HepG2 (cell line): ENCODE results near the gene MTREX. TPM values are rescaled to one million over a fixed set of nuclear protein-coding genes. Genes with fewer than 3 reads are reported as not detected.
A peak's percentile ranks its signal among the peaks of the same experiment; 100 is the strongest.

Experiments used
- ATAC-seq: fragments of 200-7000 bp; cut with Tn5 transposase; 3 replicates; pipeline ENCODE4 v1.9.1; 2020; ENCODE audit warnings: mild to moderate bottlenecking, moderate library complexity
- BruUV-seq: library from RNA; stranded (reverse); fragments of 400-500 nt; replicated peaks from 2 replicates; lab custom pipeline; 2021; lab: Mats Ljungman, UMichigan
- CTCF ChIA-PET: fragments of 300-600 bp; formaldehyde crosslinking; extraction: SDS; loops from one replicate; lab custom pipeline; 2021; ENCODE audit warnings: low total read pairs, inconsistent platforms, low intra/inter-chr PET ratio; lab: Yijun Ruan, JAX
- POLR2A ChIA-PET: fragments of 350-600 bp; sonication (Branson Sonifier 250); formaldehyde crosslinking; loops from one replicate; lab custom pipeline; 2020; ENCODE audit warnings: antibody characterized with exemption, inconsistent platforms; lab: Yijun Ruan, JAX
- DNase-seq: peaks from one replicate; pipeline ENCODE4 v3.0.0-alpha.2; 2015; ENCODE audit warnings: low spot score
- FAIRE-seq: peaks from 3 replicates; lab custom pipeline; 2011; peaks lifted over from hg19 to GRCh38; lab: Jason Lieb, UNC
- H2AFZ ChIP-seq: one replicate; pipeline ENCODE4 v1.6.1; 2011; ENCODE audit warnings: low read length, inconsistent platforms
- H3K27ac ChIP-seq: fragments of 300-600 bp; 3 replicates; pipeline ENCODE4 v1.8.0; 2011; ENCODE audit warnings: mixed run types, mild to moderate bottlenecking, mixed read lengths, low read length, inconsistent platforms; ENCODE audit not compliant: insufficient read depth; ENCODE audit errors: extremely low read length
- H3K27me3 ChIP-seq, 2 experiments: fragments of 200-600 bp in 1 of 2; 2 replicates in 1 of 2; 3 replicates in 1 of 2; pipeline versions ENCODE4 v1.6.0 to v1.8.0; 2011; ENCODE audit warnings: low read length in 2 of 2, mild to moderate bottlenecking in 2 of 2, moderate library complexity in 2 of 2, inconsistent platforms in 1 of 2; ENCODE audit not compliant: insufficient read depth in 2 of 2, control insufficient read depth in 1 of 2
- H3K36me3 ChIP-seq, 2 experiments: fragments of 200-600 bp in 1 of 2; replicated peaks in 1 of 2; 2 replicates in 1 of 2; 3 replicates in 1 of 2; pipeline versions ENCODE4 v1.5.1 to v1.8.0; 2011; ENCODE audit warnings: low read length in 2 of 2, inconsistent platforms in 1 of 2; ENCODE audit not compliant: insufficient read depth in 2 of 2, control insufficient read depth in 1 of 2
- H3K4me1 ChIP-seq: 2 replicates; pipeline ENCODE4 v1.5.1; 2012; ENCODE audit warnings: low read length, inconsistent platforms; ENCODE audit not compliant: insufficient read depth
- H3K4me2 ChIP-seq: 2 replicates; pipeline ENCODE4 v1.6.0; 2011; ENCODE audit warnings: low read depth, low read length, inconsistent platforms
- H3K4me3 ChIP-seq, 3 experiments: fragments of 200-600 bp in 1 of 3; sonication (generic), shearing (Covaris generic) in 1 of 3; replicated peaks in 1 of 3; 2 replicates each; pipeline ENCODE4 v1.5.1; 2011 to 2016; ENCODE audit warnings: low read length in 3 of 3, inconsistent platforms in 2 of 3, low read depth in 2 of 3, mild to moderate bottlenecking in 2 of 3, control low read depth in 1 of 3, mixed read lengths in 1 of 3; ENCODE audit not compliant: insufficient read depth in 1 of 3
- H3K79me2 ChIP-seq: one replicate; pipeline ENCODE4 v1.6.1; 2011; ENCODE audit warnings: low read length, inconsistent platforms; ENCODE audit not compliant: insufficient read depth
- H3K9ac ChIP-seq: 2 replicates; pipeline ENCODE4 v1.6.0; 2011; ENCODE audit warnings: mild to moderate bottlenecking, low read depth, low read length, inconsistent platforms; ENCODE audit not compliant: insufficient read depth
- H3K9me3 ChIP-seq: 2 replicates; pipeline ENCODE4 v1.5.1; 2012; ENCODE audit warnings: mild to moderate bottlenecking, low read length
- H4K20me1 ChIP-seq: 2 replicates; pipeline ENCODE4 v1.6.0; 2011; ENCODE audit warnings: inconsistent platforms, mild to moderate bottlenecking, low read length, moderate library complexity; ENCODE audit not compliant: insufficient read depth
- KDM1A ChIP-seq: IDR thresholded peaks from 2 replicates; pipeline ENCODE4 v1.6.1; 2016; ENCODE audit warnings: missing compliant biosample characterization
- MTA3 ChIP-seq: sonication (generic); formaldehyde crosslinking; IDR thresholded peaks from 2 replicates; pipeline ENCODE4 v1.4.0; 2020; ENCODE audit warnings: missing genetic modification reagents
- MTERF4 ChIP-seq: sonication (generic); formaldehyde crosslinking; IDR thresholded peaks from 2 replicates; pipeline ENCODE4 v1.8.0; 2023; ENCODE audit warnings: mild to moderate bottlenecking, missing genetic modification reagents
- NFIC ChIP-seq: IDR thresholded peaks from 2 replicates; pipeline ENCODE4 v1.6.1; 2012; ENCODE audit warnings: mild to moderate bottlenecking, low read length, inconsistent platforms
- NKX3-1 ChIP-seq: sonication (generic); formaldehyde crosslinking; IDR thresholded peaks from 2 replicates; pipeline ENCODE4 v1.5.0; 2020; ENCODE audit warnings: missing genetic modification reagents
- NRL ChIP-seq: sonication (generic); formaldehyde crosslinking; IDR thresholded peaks from 2 replicates; pipeline ENCODE4 v1.5.0; 2020; ENCODE audit warnings: missing genetic modification reagents, mild to moderate bottlenecking, moderate library complexity, borderline replicate concordance
- RFXANK ChIP-seq: IDR thresholded peaks from 2 replicates; pipeline ENCODE4 v1.6.1; 2016
- ZBTB7B ChIP-seq: sonication (generic); formaldehyde crosslinking; IDR thresholded peaks from 2 replicates; pipeline ENCODE4 v1.4.0; 2020; ENCODE audit warnings: missing genetic modification reagents
- ZGPAT ChIP-seq: IDR thresholded peaks from 2 replicates; pipeline ENCODE4 v1.6.1; 2016; ENCODE audit warnings: mild to moderate bottlenecking
- ZNF251 ChIP-seq: sonication (generic); formaldehyde crosslinking; IDR thresholded peaks from 2 replicates; pipeline ENCODE4 v1.9.0; 2021; ENCODE audit warnings: mild to moderate bottlenecking, missing genetic modification reagents
- ZNF746 ChIP-seq: sonication (generic); formaldehyde crosslinking; IDR thresholded peaks from 2 replicates; pipeline ENCODE4 v1.8.0; 2022; ENCODE audit warnings: mild to moderate bottlenecking, missing genetic modification reagents
- ZNF775 ChIP-seq: sonication (generic); formaldehyde crosslinking; IDR thresholded peaks from 2 replicates; pipeline ENCODE4 v1.4.0; 2020; ENCODE audit warnings: missing genetic modification reagents, mild to moderate bottlenecking, moderate library complexity, borderline replicate concordance
- WGBS: methylation state at CpG from one replicate; pipeline ENCODE4 v1.1.6; 2017; ENCODE audit warnings: low lambda C conversion rate; 5-methylcytosine and 5-hydroxymethylcytosine counted together
- in situ Hi-C: cut with HindIII; loops from 2 replicates; pipeline ENCODE4 v1.10.0; 2017; ENCODE audit warnings: low pct_unique_long_range_greater_than_20kb; ENCODE audit not compliant: extremely low pct_ligation_motif_present
- intact Hi-C: fragments of 100-400 bp; cut with micrococcal nuclease; formaldehyde crosslinking; loops from one replicate; pipeline ENCODE4 v1.10.0; 2022; ENCODE audit not compliant: unreplicated experiment
- polyA plus RNA-seq, 8 experiments: library from polyadenylated mRNA; depleted of rRNA in 3 of 8; stranded (reverse) in 7 of 8; unstranded in 1 of 8; fragments of >200 nt; fragmentation: Illumina TruSeq in 4 of 8; extraction: Trizol in 4 of 8; gene quantifications; 2 replicates each; pipeline versions ENCODE4 v1.2.1 to v1.2.3, GENCODE V29; 2011 to 2016; ENCODE audit warnings: low read depth in 4 of 8, missing spikeins in 1 of 8, mixed read lengths in 1 of 8; ENCODE audit not compliant: insufficient read depth in 1 of 8
- total RNA-seq, 5 experiments: library from RNA; depleted of rRNA; stranded (reverse); fragments of >200 nt; fragmentation: Illumina TruSeq; extraction: Trizol; gene quantifications; 2 replicates each; pipeline ENCODE4 v1.2.3, GENCODE V29; 2016; ENCODE audit warnings: low read depth in 1 of 5
- TF ChIP-seq, protein P1 (sequence below): sonication (generic); formaldehyde crosslinking; IDR thresholded peaks from 2 replicates; pipeline ENCODE4 v1.5.0; 2020; ENCODE audit warnings: mild to moderate bottlenecking, missing genetic modification reagents

MTREX gene
- total and polyA plus RNA-seq, 2 of the 13 experiments (the other 11 are each of a cell fraction or from before 2014, with no cell fraction given), result 16.4 to 91.5 TPM

- Histone ChIP-seq H3K9me3 (no peaks in the 10 kb centered on the region), H3K4me2 (no peak overlapping the region), H3K36me3 (peaks cover 14 to 49% of the 10 kb centered on the region in 2 experiments), H4K20me1 (no peaks in the 10 kb centered on the region), H3K79me2 (no peaks in the 10 kb centered on the region), H3K4me3 (no peak overlapping the region), H3K27me3 (no peaks in the 10 kb centered on the region), H3K27ac (no peak overlapping the region), H3K4me1 (no peaks in the 10 kb centered on the region), H3K9ac (no peak overlapping the region), H2AFZ (no peak overlapping the region)
- in situ Hi-C loops, result no loop called here
- TF ChIP-seq ZNF251 (CRISPR knock-in tag) (no peak), ZBTB7B (CRISPR knock-in tag) (no peak), MTA3 (no peak), ZGPAT (no peak)
- DNase-seq, result no peak
- WGBS, result 50% methylated on average over 2 of the region's 2 CpGs
- no TSS peak for BruUV-seq
- intact Hi-C loops, result loop anchor here (10.0 kb wide), 1 partner anchor 227 kb away; the partner anchor contains the start of gene CDC20B
- FAIRE-seq, result peak; percentile 56
- ATAC-seq, result peak; percentile 77
- CTCF ChIA-PET, result no interaction called here
- POLR2A ChIA-PET, result no interaction called here
These were observed 94.4 kb downstream of the MTREX start for GRCh38 chr5:55402199-55402598.

DNA sequence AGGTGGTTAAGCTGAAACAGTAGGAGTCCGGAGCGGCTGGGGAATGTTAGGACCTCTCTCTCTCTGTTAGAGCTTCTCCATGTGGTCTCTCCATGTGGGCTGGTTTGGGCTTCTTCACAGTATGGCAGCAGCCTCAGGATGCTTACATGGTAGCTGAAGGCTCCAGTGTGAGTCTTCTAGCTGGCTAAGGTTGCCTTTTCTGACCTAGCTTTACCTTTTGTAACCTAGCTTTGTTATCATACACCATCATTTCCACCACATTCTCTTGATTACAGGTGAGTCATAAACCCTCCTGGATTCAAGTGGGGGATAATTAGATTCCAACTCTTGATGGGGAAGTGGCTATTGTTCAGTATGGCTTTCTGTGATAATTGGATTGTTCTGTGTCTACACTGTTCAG, 98.5 kb downstream of the MTREX start:
- DNase-seq (no peak), FAIRE-seq (no peak), ATAC-seq (no peak)
- H3K36me3 ChIP-seq, result peaks cover 17 to 51% of the 10 kb centered on the region in 2 experiments
- intact Hi-C loops, result loop anchor here (10.0 kb wide), 1 partner anchor 231 kb away; the partner anchor contains the start of gene CDC20B
- POLR2A ChIA-PET, result no interaction called here
- no peaks in the 10 kb centered on the region for H3K79me2 ChIP-seq
- H3K27me3 ChIP-seq, result no peaks in the 10 kb centered on the region
- H4K20me1 ChIP-seq, result no peaks in the 10 kb centered on the region
- 100% methylated on average over 2 of the region's 2 CpGs for WGBS
- no peak overlapping the region for H3K4me2 ChIP-seq
- H3K4me3 ChIP-seq, result no peak overlapping the region
- H3K9ac ChIP-seq, result no peak overlapping the region
- no peaks in the 10 kb centered on the region for H3K9me3 ChIP-seq
- in situ Hi-C loops, result loop anchor here (5.0 kb wide), 1 partner anchor 286 kb away; no protein-coding TSS in a partner anchor
- no peak for TF ChIP-seq RFXANK (CRISPR knock-in tag)
- TF ChIP-seq NFIC, result no peak
- no peak for TF ChIP-seq KDM1A (CRISPR knock-in tag)
- TF ChIP-seq NKX3-1 (CRISPR knock-in tag), result no peak
- TF ChIP-seq NRL (CRISPR knock-in tag), result no peak
- TF ChIP-seq ZNF746 (CRISPR knock-in tag), result no peak
- TF ChIP-seq MTERF4 (CRISPR knock-in tag), result no peak
- TF ChIP-seq, protein P1, sequence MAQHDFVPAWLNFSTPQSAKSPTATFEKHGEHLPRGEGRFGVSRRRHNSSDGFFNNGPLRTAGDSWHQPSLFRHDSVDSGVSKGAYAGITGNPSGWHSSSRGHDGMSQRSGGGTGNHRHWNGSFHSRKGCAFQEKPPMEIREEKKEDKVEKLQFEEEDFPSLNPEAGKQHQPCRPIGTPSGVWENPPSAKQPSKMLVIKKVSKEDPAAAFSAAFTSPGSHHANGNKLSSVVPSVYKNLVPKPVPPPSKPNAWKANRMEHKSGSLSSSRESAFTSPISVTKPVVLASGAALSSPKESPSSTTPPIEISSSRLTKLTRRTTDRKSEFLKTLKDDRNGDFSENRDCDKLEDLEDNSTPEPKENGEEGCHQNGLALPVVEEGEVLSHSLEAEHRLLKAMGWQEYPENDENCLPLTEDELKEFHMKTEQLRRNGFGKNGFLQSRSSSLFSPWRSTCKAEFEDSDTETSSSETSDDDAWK (CRISPR knock-in tag), result no peak
- no peak for TF ChIP-seq ZNF775 (CRISPR knock-in tag)
- H3K27ac ChIP-seq, result no peak overlapping the region
- CTCF ChIA-PET, result interaction anchor here (1.1 to 1.2 kb wide), 2 partner anchors 286 to 288 kb away, joined by 3 to 4 read pairs; no protein-coding TSS in a partner anchor
- no TSS peak for BruUV-seq
- no peaks in the 10 kb centered on the region for H3K4me1 ChIP-seq
- H2AFZ ChIP-seq, result no peak overlapping the region
